Sigmoid colon (tissue), 4 donors: Measurements from ENCODE around the gene GTSE1.

ENCODE experiments used
- EP300 ChIP-seq, 4 donors: sonication (generic); formaldehyde crosslinking; IDR thresholded peaks; one replicate each; pipeline ENCODE4 v1.6.1; 2017; ENCODE audit warnings: antibody characterized with exemption in 4 of 4
- POLR2A ChIP-seq, 2 donors: fragments of 450-650 bp; IDR thresholded peaks; one replicate each; pipeline ENCODE4 v1.6.1; 2016; ENCODE audit warnings: antibody characterized with exemption in 2 of 2, mild to moderate bottlenecking in 2 of 2, moderate library complexity in 2 of 2
- POLR2AphosphoS5 ChIP-seq, 4 donors: sonication (generic); formaldehyde crosslinking; IDR thresholded peaks; one replicate each; pipeline ENCODE4 v1.6.1; 2017; ENCODE audit warnings: antibody characterized with exemption in 4 of 4
- TF ChIP-seq, protein P1 (sequence below), 4 experiments: fragments of 450-650 bp in 3 of 4; fragments of 200-600 bp in 1 of 4; IDR thresholded peaks; one replicate each; pipeline ENCODE4 v1.5.1; 2016 to 2019; ENCODE audit warnings: antibody characterized with exemption in 4 of 4, mild to moderate bottlenecking in 3 of 4, moderate library complexity in 2 of 4

DNA sequence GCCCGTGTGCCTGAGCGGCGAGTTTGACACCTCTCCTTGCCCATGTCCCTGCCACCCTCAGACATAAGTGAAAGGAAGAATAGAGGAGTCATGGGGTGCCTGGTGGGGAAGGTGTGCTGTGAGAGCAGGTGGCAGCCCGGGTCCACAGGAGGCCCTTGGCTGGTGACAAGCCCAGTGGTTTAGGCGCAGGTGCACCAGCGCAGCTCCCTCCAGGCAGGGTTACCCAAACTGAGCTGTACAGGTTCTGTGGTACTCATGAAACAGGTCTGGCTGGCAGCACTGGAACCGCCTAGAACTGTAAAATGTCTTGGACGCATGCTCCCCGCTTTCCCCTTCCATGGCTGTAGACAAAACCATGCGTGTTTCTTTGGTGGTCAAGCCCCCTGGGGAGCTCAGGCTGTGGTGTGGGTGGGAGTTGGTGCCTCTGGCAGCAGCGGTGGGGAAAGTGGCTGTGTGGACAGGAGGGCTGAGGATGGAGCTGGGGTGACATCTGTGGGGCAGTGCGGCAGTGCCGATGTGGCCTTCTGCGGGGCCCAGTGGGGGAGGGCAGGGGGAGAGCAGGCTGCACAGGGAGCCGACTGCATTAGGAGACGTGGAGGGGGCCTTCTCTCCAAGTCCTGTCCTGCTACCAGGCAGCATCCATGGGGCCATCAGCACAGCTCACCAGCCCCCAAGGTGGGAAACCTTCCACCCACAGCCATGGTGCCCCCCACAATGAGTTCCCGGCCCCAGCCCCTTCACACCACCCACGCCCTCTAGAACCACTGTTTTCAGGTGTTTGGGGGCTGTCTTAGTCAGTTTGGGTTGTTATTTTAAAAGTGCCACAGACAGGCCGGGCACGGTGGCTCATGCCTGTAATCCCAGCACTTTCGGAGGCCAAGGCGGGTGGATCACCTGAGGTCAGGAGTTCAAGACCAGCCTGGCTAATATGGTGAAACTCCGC, 5.6 kb upstream of the GTSE1 start:
- TF ChIP-seq, protein P1, sequence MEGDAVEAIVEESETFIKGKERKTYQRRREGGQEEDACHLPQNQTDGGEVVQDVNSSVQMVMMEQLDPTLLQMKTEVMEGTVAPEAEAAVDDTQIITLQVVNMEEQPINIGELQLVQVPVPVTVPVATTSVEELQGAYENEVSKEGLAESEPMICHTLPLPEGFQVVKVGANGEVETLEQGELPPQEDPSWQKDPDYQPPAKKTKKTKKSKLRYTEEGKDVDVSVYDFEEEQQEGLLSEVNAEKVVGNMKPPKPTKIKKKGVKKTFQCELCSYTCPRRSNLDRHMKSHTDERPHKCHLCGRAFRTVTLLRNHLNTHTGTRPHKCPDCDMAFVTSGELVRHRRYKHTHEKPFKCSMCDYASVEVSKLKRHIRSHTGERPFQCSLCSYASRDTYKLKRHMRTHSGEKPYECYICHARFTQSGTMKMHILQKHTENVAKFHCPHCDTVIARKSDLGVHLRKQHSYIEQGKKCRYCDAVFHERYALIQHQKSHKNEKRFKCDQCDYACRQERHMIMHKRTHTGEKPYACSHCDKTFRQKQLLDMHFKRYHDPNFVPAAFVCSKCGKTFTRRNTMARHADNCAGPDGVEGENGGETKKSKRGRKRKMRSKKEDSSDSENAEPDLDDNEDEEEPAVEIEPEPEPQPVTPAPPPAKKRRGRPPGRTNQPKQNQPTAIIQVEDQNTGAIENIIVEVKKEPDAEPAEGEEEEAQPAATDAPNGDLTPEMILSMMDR (IDR thresholded peaks at IDR 0.05): no peak
- TF ChIP-seq POLR2A (IDR thresholded peaks at IDR 0.05) (no peak), POLR2AphosphoS5 (IDR thresholded peaks at IDR 0.05) (no peak), EP300 (IDR thresholded peaks at IDR 0.05) (no peak)
